HCT116 (cell line): ENCODE measurements around the gene PPWD1. TPM values are rescaled to one million over a fixed set of nuclear protein-coding genes. Genes with fewer than 3 reads are reported as not detected.

Experiments
- total RNA-seq: library from RNA; stranded (reverse); gene quantifications from one replicate; pipeline ENCODE4 v1.2.1, GENCODE V29; 2021; ENCODE audit not compliant: unreplicated experiment

PPWD1 gene
- total RNA-seq, 1 experiment from 2014 or later: 25.5 TPM

Other genes starting within 250 kb of the PPWD1 start
- gene ADAMTS6, start 81.4 kb upstream of the PPWD1 start, total RNA-seq: 0.93 TPM
- gene CENPK, start 128 bp upstream of the PPWD1 start, total RNA-seq: 21.4 TPM
- 12.2 TPM for gene TRIM23, start 61.0 kb downstream of the PPWD1 start, total RNA-seq
- 2.8 TPM for gene SHLD3, start 61.7 kb downstream of the PPWD1 start, total RNA-seq
- 18.2 TPM for gene TRAPPC13, start 61.7 kb downstream of the PPWD1 start, total RNA-seq
- 12.6 TPM for gene SGTB, start 158.8 kb downstream of the PPWD1 start, total RNA-seq
- 67.6 TPM for gene NLN, start 158.9 kb downstream of the PPWD1 start, total RNA-seq